NCI-H2107 treated with DMSO at 0.1 percent for 48 hours (cell line): ENCODE data around the gene ARL4C.

ENCODE experiments used
- DNase-seq: peaks from one replicate; lab custom pipeline; 2025; ENCODE audit not compliant: unreplicated experiment; lab: John Stamatoyannopoulos, UW

ARL4C gene

DNA sequence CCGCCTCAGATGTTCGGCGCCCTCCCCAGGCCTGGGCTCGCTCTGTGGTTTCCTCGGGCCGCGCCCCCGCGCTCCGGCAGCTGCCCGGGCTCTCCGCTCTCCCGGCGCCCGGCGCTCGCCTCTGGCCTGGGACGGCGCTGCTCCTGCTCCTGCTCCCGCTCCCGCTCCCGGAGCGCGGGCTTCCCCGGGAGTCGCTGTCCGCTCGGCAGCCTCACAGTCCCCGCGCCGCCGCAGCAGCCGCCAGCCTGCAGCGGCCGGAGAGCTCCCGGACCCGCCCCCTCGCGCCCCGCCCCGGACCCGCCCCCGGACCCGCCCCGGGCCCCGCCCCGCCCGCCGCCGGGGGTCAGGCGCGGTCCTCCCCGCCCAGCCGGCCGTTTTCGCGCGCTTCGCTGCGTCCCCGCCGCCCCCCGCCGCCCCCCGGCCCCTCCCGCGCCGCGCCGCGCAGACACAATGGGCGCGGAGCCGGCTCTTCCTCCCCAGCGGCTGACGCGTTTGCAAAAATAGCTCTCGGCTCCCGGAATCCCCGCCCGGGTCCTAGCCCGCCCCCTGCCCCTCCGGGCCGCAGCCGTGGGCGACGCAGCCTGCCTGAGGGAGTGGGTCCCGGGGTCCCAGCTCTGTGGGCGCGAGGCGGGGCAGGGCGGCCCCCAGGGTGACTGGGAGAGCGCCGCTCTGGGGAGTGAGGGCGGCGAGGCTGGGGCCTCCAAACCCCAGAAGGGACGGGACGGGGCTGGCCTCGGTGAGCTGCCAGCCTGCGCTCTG is at the start of gene ARL4C:
Gene ARL4C, minus strand, starts transcription at position 247 of the 759 bp plus-strand sequence. CDS start 495 bp downstream, outside the sequence.
- no peak for DNase-seq

- DNase-seq, result peak; percentile 24
Observed at GRCh38 chr2:234544659-234545611, 48.1 kb upstream of the ARL4C start.

- no peak for DNase-seq
Observed at GRCh38 chr2:234542742-234543141, 45.9 kb upstream of the ARL4C start.

DNA sequence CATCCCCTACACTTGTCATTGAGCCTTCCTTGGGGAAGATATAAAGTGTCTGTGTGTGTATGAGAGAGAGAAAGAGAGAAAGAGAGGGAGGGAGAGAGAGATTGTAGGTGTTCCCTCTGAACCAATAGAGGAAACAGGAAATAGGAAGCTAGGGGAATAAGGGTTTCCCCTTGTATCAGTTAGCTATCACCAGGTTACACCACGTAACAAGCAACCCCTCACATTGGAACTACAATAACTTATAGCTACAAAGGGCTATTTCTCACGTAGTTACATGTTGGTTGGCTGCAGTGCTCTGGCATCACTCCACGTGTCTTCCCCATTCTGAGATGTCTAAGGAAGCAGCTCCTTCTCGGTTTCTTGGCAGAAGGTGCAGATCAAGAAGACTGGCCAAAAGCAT is 41.0 kb upstream of the ARL4C start:
- DNase-seq, result no peak

DNA sequence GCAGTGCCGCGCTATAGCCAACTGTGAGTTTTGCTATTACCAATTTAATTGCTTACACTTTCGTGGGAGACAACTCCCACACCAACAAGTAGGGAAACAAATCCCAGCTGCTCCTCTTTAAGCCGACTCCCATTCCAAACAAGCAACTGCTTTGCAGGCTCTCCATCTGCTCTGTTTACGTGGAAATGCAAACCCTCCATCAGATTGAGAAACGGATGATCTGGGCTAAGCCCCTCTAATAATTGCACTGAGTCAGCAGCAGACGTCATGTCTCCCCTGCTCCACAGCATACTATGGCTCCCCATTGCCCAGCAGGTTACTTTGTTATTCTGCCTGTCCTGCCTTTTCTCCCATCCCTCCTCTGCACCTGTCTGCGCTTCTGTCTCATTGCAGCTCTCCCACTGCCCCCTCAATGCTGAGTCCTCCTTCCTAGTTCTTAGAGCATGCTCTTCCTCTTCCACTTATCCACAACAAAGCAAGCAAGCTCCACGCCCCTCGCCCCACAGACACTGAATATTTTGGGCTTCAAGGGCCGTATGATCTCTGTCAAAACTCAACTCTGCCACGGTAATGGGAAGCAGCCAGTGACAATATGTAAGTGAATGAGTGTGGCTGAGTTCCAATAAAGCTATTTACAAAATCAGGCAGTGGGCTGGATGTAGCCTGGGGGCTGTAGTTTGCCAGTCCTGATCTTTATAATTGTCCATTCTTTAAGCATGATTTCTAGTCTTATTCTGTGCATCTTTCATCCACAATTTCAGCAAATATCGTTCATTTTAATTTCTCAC is 39.5 kb upstream of the ARL4C start:
- no peak for DNase-seq

DNA sequence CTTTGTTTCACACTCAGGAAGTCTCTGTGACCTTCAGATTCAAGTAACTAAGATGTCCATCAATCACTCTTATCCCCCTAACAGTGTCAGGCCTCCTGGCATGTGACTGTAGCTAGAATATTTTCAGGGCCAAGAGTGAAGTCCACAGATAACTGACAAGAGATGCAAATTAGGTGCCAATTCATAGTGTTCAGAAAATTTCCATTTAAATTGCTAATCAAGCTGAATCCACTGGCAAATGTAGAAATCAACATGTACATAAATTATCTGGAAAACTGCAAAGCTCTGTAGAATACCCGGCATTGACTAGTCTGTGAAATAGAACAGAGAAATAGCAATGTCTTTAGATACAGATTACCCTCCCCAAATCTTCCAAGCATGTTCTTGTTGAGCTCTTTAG is 38.6 kb upstream of the ARL4C start:
- no peak for DNase-seq

- DNase-seq, result no peak
Observed at GRCh38 chr2:234534515-234534914, 37.6 kb upstream of the ARL4C start.

- DNase-seq, result peak; percentile 39
Observed at GRCh38 chr2:234533626-234534025, 36.7 kb upstream of the ARL4C start.

GRCh38 chr2:234528410-234529148 is 31.7 kb upstream of the ARL4C start:
- no peak for DNase-seq

DNA sequence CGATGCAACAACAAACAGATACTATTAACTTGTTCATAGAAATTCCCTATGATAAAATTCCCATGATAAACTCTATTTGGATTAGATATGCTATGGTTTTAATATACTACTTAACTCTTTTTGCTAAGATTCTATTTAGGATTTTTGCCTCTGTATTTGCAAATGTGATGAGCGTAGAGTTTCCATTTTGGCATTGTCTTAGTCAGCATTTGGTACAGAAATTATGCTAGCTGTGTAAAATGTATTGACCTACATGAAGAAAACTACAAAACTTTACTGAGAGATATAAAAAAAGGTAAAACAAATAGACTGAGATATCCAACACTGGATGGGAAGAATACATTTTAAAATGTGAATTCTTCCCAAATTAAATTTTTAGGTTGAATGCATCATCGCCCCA is 29.8 kb upstream of the ARL4C start:
- DNase-seq, result no peak

DNA sequence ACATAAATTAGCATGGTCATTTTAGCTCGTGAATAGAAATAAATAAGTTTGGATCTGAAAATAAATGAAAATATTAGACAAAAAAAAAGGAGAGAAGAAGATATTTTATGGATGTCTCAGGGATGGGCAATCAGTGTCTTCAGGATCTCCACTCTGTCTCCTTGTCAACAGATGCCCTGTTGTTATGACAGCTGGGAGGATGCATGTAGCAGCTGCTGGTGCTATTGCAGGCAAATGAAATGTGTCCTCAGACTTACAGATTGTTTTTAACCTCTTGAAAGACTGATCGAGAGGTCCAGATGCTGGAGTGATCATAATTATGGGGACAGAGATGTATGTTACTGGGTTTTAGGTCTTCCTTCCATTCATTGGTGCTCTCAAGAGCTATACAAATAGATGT is 24.7 kb upstream of the ARL4C start:
- DNase-seq, result no peak

- DNase-seq, result no peak
Observed at GRCh38 chr2:234518986-234519642, 22.2 kb upstream of the ARL4C start.

GRCh38 chr2:234517971-234518370 is 21.1 kb upstream of the ARL4C start:
- DNase-seq, result no peak

GRCh38 chr2:234514873-234515638 is 18.2 kb upstream of the ARL4C start:
- DNase-seq, result no peak

DNA sequence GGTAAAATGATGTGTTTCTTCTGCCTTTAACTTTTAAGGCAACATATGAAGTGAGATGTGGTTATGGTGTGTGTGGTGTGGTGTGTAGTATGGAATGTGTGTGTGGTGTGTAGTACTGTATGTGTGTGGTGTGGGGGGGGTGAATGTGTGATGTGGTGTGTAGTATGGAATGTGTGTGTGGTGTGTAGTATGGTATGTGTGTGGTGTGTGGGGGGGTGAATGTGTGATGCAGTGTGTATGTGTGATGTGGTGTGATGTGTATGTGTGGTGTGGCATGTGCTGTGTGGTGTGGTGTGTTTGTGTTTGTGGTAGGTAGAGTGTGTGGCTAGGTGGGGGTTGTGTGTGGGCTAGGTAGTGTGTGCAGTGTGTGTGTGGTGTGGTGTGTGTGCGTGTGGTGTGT is 17.2 kb upstream of the ARL4C start:
- no peak for DNase-seq

GRCh38 chr2:234512884-234513669 is 16.2 kb upstream of the ARL4C start:
- DNase-seq, result no peak

DNA sequence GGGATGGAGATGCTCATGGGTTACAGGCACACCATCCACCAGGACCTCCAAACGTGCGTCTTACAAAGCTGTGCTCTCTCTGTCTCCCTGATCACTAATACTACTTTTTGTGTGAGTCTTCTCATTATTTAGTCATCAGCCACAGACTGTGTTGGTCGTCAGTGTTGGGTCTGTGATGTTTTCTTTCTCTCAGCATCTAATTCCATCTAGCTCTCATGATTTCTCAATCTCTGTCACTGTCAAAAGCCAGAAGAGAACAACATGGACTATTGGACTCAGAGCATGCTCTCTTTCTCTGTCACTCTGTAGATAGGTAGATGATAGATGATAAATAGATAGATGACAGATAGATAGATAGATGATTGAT is 6.0 kb upstream of the ARL4C start:
- no peak for DNase-seq

- DNase-seq, result peak; percentile 52
Observed at GRCh38 chr2:234502285-234502918, 5.5 kb upstream of the ARL4C start.
